Activated gamma-delta T cell treated with anti-CD3 and anti-CD28 coated beads, Interleukin-2, amount 50 U/mL, for 16 hours (primary cell): ENCODE measurements around the gene SLC29A1.
A peak's percentile ranks its signal among the peaks of the same experiment; 100 is the strongest.
"Not testable (repeated sequence)": the region's sequence is repeated elsewhere in the genome, so short reads cannot be mapped to it uniquely, and the experiment has no call there.

Experiments
- DNase-seq: peaks from one replicate; pipeline ENCODE4 v3.0.0-alpha.2; 2020; ENCODE audit warnings: low read depth

Gene SLC29A1

DNA sequence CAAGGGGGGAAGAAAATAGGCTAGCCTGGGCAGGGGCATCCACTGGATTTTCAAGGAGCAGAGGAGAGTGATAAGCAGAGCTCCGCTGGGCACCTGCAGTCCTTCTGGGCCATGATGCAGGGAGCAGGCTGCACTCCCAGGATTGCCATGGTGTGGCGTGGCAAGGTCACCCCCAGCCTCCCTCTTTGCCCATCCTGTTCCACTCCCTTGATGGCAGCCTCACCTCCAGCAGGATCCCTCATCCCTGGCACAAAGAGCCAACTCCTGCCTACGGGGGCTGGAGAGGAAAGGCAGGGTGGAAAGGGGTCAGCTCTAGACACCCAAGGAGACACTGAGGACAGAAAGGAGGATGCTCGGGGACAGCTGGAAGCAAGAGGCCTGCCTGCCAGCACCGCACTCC is 29.1 kb upstream of the SLC29A1 start:
- DNase-seq: no peak

DNA sequence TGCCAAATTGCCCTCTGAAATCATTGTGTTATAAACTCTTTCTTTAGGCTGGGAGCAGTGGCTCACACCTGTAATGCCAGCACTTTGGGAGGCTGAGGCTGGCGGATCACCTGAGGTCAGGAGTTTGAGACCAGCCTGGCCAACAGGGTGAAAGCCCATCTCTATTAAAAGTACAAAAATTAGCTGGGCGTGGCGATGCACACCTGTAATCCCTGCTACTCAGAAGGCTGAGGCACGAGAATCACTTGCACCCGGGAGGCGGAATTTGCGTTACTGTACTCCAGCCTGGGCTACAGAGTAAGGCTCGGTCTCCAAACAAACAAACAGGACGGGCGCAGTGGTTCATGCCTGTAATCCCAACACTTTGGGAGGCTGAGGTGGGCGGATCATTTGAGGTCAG is 27.0 kb upstream of the SLC29A1 start:
- not testable (repeated sequence) for DNase-seq

DNA sequence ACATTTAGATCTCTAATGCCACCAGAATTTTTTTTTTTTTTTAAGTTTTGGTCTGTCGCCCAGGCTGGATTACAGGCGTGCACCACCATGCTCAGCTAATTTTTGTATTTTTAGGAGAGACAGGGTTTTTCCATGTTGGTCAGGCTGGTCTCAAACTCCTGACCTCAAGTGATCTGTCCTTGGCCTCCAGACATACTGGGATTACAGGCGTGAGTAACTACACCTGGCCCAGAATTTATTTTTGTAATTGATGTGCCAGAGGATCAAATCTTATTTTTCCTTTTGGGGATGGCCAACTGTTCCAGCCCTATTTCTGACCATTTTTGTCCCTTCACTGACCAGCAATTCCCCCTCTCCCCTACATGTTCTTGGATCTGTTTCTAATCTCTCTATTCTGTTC is 24.7 kb upstream of the SLC29A1 start:
- DNase-seq: no peak

DNA sequence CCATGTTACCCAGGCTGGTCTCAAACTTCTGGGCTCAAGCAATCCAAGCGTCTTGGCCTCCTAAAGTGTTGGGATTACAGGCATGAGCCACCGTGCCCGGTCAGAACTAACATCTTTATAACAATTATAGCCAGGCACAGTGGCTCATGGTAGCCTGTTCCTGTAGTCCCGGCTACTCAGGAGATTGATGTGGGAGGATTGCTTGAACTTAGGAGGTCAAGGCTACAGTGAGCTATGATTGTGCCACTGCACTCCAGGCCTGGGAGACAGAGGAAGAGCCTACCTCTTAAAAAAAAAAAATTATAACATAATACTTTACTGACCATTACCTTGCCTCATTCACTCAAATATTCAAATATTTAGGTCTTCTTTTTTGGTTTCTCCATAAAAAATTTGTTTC is 23.5 kb upstream of the SLC29A1 start:
- no peak for DNase-seq

DNA sequence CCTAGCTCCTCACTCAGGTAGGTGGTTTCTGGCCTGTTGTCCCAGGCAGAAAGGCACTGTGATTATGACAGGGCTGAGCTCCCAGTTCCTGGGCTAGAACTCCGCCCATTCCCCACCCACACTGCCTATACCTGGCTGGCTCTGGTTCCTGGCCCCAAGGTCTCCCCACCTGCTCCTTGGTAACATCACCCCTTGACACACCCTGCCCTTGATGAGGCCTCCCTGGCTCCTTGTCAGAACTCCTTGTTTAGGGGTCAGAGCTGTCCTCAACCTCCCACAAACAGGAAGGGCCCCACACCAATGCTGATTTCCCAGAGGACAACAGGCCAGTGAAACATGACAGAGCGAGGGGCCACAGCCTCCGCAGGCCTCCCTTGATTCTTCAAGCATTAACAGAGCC is 22.2 kb upstream of the SLC29A1 start:
- no peak for DNase-seq

DNA sequence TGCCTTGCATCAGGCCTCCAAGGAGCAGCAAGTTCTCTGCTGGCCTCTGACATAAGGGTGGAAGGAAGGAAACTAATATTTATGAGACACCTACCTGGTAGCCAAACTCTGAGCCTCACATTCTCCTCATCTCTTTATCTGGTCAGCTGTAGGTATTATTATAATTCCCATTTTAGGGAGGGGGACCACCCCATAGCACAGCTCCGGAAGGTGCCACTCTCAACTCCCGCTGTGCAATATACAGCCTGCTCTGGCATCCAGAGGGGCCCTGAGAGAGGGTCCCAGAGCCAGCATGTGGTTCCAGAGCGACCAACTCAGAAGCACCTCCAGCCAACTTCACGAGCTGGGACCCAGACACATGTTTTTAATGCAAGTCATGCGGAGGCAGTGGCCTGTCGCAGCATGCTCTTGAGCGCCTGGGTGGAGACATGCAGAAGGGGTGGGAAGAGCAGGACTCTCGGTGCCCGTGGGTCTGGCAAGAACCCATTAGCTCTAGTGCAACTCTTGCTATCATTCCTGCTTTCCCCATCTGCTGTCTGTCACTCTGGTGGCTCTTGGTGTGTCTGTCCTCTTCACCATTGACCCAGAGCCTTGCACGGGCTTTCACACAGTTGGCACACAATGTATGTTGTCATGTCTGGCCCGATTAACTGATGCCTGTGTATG is 21.6 kb upstream of the SLC29A1 start:
- no peak for DNase-seq

DNA sequence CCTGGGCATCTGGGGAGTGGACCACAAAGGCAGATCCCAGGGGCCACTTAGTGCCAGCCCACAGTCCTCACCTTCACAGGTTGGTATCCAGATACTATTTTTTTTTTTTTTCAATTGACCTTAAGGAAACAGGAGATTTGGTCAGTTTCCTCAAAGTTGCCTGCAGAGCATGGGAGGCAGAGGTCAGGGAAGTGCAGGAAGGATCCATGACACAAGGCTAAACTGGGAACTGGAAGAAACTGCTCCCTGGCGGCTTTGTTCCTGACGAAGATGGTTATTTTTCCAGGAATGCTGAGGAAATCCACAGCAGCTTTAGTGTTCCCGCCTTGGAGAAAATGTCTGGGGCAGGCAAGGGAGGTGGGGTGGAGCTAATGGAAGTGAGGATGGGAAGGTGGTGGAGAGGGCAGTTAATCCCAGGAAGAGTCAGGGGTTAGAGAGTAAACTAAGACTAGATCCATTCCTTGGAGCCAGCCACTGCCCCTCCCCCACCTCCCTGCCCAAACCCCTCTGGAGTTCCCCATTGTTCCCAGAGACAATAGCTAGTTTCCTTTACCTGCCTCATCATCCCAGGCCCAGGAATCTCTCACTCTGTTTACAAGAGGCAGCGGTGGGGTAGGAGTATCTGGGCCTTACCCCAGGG is 20.9 kb upstream of the SLC29A1 start:
- DNase-seq: no peak

DNA sequence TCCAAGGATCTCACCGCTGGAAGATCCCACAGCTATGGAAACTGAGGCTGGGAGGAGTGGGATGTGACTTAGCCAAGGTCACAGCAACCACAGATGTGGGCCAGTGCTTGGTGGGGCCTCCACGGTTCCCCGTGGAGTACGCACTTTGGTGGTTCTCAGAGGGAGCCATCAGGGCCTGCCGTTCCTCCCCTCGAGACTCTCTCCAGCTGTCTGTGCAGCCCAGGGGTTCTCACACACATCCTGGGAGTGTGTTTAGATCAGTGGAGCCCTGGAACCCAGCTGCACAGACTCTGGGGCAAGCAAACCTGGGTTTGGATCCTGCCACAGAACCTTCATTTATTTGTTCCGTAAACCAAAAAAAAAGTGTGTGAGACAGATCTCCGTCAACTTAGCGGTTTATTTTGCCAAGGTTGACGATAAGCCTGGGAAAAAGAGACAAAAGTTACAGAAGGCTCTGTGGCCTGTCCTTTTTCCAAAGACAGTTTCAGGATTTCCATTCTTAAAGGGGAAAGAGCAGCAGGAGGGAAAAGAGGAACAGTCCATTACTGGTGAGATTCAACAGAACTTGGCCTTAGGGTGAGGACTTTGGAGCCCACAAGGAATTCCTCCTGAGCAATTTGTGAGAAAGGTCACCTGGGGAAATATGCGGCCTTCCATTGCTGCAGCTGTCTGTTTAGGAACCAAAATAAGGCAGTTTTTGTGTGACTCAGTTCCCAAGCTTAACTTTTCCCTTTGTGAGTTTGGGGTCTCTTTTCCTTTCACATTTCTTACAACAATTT is 20.2 kb upstream of the SLC29A1 start:
- no peak for DNase-seq

DNA sequence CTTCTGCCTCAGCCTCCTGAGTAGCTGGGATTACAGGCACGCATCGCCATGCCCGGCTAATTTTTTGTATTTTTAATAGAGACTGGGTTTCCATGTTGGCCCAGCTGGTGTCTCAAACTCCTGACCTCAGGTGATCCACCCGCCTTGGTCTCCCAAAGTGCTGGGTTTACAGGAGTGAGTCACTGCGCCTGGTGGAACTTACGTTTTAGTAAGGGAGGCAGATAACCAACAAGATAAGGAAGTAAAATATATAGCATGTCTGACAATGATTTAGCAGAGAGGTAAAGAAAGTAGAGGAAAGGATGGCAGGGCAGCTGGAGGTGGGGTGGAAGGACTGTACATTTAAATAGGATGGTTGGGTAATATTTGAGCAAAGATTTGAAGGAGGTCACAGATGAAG is 19.4 kb upstream of the SLC29A1 start:
- DNase-seq: no peak

DNA sequence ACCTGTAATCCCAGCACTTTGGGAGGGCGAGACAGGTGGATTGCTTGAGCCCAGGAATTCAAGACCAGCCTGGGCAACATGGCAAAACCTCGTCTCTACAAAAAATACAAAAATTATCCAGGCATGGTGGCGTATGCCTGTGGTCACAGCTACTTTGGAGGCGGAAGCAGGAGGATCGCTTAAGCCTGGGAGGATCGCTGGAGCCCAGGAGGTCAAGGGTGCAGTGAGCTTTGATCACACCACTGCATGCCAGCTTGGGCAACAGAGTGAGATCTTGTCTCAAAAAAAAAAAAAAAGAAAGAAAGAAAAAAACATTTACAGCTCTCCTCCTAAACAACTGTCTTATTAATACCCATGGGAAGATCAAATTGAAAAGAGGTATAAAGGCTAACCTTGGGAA is 15.4 kb upstream of the SLC29A1 start:
- DNase-seq: no peak

DNA sequence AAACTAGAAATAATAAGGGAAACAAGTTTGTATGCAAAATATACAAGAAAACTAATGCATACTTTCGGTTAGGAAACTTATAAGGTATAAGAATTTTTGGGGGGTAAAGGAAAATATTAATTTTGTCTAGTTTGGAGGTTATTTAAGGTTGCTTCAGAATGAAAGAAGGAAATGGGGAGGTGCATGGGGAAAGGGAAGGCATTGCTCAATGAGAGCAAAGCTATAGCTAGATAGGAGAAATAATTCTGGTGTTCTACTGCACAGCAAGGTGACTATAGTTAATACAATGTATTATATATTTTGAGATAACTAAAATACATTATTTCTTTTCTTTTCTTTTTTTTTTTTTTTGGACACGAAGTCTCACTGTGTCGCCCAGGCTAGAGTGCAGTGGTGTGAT is 12.1 kb upstream of the SLC29A1 start:
- no peak for DNase-seq

DNA sequence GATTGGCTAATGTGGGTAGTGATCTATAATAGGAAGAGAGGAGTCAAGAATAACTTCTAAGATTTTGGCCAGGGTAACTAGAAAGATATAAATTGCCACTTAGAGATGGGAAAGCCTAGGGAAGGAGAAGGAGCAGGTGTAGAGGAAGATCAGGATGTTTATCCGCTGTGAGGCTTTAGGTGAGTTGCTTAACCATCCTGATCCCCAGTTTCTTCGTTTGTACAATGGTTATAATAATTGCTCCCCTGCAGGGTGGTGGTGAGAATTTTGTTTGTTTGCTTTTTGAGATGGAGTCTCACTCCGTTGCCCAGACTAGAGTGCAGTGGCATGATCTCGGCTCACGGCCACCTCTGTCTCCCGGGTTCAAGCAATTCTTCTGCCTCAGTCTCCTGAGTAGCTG is 9.1 kb upstream of the SLC29A1 start:
- no peak for DNase-seq

DNA sequence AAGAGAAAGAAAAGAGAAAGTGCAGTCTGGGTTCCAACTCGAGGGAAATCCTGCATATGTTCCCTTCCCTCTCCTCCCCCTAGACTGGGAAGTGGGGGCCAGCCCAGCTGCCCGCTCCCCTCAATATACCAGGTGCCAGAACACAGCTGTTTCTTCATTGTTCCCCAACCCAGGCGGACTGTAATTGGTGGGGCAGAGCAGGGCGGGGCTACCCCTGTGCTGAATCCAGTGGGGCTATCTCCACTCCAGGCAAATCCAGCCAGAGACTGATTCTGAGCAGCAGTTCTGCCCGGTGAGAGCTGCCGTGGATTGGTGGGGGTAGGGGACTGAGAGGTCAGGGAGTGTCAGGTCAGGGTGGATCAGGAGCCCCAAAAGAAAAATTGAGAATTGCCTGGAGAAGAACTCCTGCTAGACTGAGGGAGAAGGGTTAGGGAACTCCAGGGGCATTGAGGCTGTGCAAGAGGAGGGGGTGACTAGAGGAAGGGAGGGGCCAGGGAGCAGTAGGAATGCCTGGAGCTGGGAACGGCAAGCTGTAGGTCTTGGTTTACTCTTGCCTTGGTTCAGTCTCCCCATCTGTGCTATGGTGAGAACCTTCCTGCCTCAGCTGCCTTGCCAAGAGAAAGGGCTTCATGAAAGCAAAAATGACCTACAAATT is 6.6 kb upstream of the SLC29A1 start, which contains the start of gene MYMX:
Gene MYMX, plus strand, starts transcription at position 250 of the 655 bp plus-strand sequence. CDS start 546 bp downstream, outside the sequence.
- no peak for DNase-seq

DNA sequence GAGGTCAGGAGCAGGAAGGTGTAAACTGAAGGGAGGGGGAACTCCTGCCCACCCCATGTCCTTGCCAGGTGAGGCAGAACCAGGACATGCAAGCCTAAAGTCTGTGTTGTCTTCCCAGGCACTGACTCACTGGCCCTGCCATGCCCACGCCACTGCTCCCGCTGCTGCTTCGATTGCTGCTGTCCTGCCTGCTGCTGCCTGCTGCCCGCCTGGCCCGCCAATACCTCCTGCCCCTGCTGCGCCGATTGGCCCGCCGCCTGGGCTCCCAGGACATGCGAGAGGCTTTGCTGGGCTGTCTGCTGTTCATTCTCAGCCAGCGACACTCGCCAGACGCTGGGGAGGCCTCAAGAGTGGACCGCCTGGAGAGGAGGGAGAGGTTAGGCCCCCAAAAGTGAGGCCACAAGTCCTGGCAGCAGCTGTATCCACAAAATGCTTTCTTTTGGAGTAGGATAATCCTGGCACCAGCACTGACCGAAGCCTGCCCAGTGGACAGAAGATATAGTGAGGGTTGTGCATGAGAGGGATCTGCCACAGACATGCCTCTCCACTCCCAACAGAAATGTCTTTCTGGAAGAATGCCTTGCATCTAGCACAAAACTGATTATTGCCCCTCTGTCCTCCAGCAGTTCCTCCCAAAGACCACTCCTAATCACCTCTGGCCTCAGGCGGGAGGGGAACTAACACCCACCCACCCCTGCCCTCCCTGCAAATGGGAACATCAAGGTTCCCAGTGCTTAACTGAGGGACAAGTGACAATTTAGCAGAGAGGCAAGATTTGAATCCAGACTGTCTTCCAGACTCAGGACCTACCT is 5.9 kb upstream of the SLC29A1 start:
- no peak for DNase-seq

DNA sequence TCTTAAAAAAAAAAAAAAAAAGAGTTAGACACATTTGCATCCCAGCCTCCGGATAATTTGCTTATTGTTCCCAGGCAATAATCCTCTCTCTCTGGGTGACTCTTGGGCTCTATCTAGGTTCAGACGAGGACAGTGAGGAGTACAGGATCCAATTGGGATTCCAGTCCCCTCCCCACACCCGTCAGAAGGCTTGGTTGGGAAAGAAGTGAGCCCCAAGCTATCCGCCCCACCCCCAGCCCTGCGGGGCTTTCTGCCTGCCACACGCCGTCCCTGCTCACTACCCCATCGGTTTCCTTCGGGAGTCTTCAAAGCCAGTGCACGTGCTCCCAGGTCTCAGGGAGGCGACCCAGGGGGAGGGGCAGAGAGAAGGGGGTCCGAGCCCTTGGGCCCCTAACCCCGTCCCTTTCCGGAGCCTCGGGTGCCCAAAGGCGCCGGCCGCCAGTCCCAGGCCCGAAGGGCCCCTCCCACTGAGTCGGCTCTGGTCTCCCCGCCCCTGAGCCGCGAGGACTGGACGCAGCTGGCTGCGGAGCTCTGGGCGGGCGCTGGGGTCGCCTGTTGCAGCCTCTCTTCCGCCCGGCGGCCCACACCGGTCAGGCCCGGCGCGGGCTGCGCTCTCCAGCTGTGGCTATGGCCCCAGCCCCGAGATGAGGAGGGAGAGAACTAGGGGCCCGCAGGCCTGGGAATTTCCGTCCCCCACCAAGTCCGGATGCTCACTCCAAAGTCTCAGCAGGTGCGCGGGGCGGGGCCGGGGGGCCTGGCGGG is 4.2 kb upstream of the SLC29A1 start:
- no peak for DNase-seq

DNA sequence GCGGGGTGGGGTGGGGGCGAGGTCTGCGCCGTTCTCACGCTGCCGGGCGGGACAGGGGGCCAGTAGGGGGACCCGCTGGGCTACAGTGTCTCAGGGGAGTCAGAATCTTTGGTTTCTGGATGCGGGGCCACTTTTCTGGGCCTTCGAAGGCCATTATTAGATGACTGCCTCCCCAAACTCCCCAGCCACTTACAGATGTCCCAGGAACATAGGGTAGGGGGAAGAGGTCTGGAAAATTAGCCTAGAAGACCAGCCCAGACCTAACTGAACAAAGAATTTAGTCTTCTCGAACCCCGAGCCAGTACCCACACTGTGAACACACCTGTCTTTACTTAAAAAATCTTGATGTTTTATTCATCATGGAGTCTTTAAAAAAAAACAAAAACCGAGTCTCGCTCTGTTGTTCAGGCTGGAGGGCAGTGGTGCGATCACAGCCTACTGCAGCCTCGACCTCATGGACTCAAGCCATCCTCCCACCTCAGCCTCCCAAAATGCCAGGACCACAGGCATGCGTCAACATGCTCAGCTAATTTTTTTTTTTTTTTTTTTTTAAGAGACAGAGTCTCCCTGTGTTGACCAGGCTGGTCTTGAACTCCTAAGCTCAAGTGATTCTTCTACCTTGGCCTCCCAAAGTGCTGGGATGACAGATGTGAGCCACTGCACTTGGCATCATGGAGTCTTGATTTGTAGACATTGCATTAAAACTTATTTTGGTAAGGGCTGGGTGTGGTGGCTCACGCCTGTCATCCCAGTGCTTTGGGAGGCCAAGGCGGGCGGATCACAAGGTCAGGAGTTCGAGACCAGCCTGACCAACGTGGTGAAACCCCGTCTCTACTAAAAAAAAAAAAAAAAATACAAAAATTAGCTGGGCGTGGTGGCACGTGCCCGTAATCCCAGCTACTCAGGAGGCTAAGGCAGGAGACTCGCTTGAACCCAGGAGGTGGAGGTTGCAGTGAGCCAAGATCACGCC is 3.3 kb upstream of the SLC29A1 start:
- DNase-seq: no peak

DNA sequence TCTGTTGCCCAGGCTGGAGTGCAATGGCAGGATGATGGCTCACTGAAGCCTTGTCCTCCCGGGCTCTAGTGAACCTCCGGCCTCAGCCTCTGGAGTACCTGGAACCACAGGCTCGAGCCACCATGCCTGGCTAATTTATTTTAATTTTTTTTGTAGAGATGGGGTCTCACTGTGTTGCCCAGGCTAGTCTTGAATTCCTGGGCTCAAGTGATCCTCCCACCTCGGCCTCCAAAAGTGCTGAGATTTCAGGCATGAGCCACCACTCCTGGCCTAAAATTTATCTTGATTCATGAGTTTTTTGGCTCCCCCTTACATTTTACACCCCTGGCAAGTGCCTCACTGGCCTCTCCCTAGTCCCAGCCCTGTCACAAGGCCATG is 2.5 kb upstream of the SLC29A1 start:
- DNase-seq: no peak

DNA sequence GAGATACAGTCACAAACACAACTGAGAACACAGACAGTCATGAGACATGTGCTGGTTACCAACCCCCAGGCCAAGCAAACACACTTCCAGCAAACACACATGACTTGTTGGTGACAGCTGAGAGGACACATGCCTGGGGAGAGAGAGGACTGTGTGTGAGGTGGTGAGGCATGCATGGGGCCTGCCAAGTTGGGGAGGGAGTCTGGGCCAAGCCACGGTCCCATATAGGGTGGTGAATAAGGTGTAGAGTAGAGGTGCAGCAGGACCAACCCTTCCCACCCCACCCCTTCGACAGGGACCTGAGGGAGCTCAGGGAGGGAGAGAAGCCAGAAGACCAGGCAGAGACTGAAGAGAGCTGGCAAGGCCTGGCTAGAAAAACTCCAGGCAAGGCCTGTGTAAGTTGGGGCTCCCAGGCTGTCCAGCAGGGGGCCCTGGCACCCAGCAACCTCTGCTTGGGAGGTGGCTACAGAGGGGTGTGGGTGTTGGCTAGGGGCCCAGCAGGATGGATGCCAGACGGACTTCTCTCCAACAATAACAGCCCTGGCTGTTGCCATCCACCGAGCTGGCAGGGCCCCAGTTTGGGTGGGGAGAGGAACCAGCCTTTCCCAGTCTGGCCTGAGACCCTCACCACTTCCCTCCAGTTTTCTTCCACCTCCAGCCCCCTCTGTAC is 2.0 kb upstream of the SLC29A1 start:
- peak; percentile 53 for DNase-seq

DNA sequence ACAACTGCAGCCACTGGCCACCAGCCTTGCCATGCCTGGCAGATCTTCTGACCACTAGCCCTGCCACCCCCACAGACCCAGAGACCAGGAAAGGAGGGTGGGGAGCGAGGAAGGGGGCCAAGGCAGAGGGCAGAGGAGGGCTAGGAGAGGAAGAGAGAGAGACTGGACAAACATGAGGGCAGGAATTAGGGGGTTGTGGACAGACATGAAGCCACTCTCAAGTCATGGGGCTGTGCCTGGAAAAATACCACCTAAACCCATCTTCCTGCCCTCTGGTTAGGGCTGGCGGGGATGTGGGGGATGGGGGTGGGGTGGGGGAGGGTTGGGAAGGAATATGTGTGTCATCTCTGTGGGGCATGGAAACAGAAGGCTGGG is 1.4 kb upstream of the SLC29A1 start:
- DNase-seq: no peak
